GM19452 (cell line): ENCODE results near the gene PNPLA3.

Source experiments
- ATAC-seq: cut with Tn5 transposase; IDR thresholded peaks from one replicate; pipeline ENCODE4 v1.9.1; 2021; ENCODE audit not compliant: unreplicated experiment

PNPLA3 gene

GRCh38 chr22:43957871-43958270 is 34.3 kb downstream of the PNPLA3 start:
- ATAC-seq = no peak

GRCh38 chr22:43964314-43964857 is 40.8 kb downstream of the PNPLA3 start:
- no peak for ATAC-seq

DNA sequence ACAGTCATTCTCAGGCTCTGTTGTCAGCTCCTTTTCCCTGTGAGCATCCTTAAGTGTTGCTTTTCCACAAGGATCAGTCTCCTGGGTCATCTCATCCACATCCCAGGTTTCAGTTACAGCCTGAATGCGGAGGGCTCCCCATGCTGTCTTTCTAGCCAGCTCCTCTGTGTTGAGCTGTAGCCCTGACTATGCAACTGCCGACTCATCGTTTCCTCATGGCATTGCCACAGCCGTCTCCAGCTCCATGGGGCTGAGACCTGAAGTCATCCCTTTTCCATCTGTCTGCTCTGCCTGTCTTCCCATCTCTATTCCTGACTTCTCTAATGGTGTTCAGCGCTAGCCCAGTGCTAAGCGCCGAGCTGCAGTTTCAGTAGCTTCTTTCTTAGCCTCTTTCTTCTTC is 43.5 kb downstream of the PNPLA3 start:
- ATAC-seq = no peak

- ATAC-seq = no peak
Observed at GRCh38 chr22:43968614-43969013, 45.0 kb downstream of the PNPLA3 start.

DNA sequence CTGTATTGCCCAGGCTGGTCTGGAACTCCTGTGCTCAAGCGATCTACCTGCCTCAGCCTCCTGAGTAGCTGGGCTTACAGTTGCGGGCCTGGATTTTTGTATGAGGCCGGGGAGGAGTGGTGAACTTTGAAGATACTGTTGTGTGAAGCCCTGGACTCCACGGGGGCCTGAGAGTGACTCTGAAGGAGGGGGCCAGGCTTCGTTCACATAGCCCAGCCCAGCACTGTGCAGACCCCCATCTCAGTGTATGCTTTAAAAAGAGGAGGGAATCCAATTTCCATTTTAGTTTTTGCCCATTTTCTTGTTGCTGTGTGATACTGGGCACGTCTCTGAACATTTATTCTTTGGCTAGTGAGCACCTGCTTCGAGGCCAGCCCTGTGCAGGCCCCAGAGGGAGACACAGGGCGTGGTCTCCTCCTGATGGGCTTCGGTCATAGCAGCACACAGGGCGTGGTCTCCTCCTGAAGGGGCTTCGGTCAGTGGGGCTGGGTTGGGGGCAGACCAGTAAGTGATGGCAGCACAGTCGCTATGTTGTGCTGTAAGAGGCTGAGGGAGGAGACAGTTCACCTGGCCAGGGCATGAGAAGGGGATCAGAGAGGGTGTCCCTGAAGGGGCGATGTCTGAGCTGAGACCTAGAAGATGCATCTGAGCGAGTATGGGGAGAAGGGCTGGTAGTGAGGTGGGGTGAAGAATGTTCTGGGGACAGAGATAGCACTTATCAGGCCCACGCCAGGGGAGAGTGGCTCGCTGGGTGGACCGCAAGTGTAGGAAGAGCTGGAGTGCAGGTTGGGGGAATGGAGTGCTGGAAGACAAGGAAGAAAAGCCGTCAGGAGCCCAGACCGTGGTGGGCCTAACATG is 45.6 kb downstream of the PNPLA3 start:
- ATAC-seq = no peak

DNA sequence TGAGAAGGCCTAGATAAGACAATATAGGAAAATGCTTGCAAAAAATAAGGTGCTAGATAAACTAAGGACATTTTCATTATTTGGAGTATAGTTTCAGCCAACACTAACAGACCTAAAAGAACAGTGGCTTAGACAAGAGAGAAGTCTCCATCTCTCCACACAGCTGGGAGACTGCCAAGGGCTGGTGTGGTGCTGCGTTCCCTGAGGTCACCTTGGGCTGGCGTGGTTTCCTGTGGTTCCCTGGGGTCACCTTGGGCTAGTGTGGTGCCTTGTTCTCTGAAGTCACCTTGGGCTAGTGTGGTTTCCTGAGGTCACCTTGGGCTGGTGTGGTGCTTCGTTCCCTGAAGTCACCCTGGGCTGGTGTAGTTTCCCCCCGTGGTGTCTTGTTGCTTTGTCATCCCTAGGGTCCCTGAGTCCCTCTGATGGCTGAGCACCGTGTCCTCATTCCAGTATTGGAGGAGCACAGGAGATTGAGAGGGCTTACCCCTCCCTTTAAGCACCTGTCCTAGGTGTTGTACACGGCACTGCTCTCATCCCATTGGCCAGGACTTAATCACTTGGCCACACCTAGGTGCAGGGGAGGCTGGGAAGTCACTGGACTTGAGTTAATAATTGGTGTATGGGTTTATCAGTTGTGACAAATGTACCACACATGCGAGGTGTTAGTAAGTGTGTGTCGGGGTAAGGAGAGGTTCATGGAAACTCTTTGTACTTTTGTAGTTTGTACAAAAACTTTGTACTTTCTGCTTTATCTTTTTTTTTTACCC is 46.6 kb downstream of the PNPLA3 start:
- ATAC-seq = no peak

DNA sequence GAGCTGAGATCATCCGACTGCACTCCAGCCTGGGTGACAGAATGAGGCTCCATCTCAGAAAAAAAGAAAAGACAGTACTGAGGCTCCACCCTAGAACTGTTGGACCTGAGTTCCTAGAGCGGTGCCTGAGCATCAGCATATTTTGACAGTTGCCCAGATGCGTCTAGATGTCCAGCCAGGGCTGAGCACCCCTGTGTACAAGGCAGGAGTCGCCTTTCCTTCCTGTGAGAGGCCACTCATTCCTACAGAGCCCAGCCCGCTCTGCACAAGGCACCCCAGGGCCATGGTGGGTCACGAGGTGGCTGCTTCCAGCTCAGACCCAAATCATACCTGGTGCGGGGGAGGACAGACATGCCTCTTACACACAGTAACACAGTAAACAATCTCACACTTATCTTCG is 47.5 kb downstream of the PNPLA3 start:
- ATAC-seq = no peak

DNA sequence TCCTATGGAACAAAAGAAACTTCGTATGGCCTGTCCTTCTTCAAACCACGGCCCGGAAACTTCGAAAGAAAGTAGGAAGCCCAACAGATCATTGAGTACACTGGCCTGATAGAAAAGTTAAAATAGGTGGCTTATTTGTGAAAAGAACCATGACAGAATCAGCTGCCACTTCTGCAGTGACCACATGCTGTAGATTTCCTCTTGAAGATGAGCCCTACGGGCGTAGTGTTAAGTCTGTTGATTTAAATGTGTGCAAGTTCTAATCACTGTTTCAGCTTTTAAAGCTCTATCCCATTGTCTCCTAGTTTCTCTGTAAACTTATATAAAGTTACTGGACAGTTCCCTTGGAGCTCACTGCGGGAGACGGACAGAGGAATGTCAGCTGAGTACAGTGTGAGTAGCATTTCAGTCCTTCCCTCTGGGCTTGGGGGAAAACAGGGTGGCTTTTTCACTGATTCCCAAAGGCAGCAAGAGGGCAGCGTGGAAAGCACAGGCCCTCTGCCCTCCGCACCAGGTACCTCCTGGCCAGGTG is 49.4 kb downstream of the PNPLA3 start:
- no peak for ATAC-seq

DNA sequence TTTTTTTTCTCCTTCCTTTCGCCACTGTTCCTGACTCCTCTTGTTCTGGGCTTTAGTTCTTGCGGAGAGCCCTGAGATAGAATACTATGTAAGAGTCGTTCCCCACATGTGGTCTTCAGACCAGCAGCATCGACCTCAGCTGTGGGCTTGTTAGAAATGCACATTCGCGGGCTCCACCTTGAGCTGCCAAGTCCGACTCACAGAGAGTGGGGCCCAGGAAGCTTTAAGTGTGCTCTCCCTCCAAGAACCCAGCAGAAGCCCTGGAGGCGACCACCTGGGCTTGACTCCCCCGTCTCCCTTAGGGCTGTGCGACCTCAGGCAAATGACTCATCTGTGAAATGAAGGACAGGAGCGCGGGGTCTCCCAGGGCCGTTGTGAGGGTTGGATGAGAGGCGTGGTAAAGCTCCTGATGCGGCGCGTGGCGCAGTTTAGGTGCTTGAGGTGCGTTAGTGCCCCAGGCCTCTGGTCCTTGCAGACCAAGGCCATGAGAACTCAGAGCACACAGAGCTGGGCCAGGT is 50.5 kb downstream of the PNPLA3 start:
- no peak for ATAC-seq

DNA sequence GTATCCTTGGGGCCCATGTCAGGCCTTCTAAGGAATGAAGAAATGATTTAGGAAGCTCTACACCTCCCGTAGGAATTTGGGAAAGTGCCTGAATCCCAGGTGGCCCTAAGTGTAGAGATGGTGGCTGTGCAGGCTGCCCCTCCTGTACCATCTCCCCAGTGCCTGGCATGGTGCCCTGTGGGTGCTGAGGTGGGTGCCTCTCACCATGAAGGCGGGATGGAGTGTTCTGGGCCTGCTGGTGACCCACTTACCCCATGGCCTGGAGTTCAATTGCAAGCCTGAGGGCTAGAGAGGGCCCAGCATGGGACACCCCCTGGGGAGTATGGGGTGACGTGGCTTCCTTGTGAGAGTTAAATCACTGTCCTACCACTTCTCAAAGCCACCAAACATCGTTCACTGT is 51.4 kb downstream of the PNPLA3 start:
- no peak for ATAC-seq

DNA sequence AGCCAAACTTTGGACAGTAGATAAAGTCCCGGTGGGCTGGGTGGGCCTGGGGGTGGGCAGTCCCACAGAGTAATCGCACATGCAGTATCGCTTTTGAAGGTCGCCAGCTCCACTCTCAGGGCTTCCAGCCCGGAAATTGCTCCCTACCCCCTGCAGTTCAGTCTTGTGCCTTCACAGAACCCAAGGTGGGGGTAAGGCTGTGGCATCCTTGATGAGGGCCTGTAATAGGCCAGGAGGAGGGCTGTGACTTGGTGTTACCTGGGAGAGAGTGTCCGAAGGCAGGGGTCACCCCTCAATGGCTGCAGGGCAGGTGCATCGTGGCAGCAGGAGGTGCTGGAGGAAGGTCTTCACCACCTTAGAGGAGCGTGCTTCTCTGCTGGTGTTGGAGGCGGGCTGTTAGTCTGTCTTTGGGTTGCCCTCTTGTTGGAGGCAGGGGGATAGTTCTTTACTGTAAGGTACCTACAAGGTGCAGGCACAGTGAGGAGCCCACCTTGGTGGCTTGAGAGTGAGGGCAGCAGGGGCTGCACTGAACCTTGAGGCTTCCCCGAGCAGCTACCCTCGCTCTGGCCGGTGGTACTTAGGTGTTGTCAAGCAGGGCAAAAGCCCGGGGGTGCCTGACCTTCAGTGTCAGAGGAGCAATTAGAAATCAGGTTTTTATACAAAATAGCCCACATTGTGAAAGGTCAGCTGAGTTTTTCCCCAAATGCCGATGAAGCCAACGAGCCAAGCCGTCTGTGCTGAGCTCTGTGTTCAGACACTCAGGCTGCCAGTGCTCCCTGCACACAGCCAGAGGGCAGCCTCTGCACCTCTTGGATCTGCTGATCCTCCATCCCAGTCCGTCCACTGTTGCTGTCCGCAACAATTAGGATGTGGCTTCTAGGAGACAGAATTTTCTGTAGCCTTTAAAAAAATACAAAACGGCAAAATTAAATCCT is 53.5 kb downstream of the PNPLA3 start:
- no peak for ATAC-seq

- no peak for ATAC-seq
Observed at GRCh38 chr22:43978558-43978957, 55.0 kb downstream of the PNPLA3 start.

DNA sequence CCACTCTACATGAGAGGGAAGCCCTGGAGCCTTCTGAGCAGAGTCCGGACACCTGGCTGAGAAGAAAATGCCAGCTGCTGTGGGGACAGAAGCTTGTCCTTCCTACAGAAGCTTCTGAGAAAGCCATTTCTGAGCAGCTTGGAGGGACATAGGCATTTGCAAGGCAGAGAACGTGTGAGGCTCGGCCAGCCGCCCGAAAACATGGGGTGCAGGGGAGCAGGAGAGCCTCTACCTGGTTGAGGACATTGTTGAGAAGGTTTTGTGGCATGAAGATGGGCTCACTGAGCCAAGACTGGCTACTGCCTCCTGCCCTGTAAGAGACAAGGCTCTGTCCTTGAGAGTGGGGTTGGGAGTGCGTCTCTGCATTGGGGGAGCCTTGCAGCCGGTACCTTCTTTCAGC is 57.0 kb downstream of the PNPLA3 start:
- no peak for ATAC-seq

GRCh38 chr22:43980996-43981395 is 57.4 kb downstream of the PNPLA3 start:
- ATAC-seq = no peak

DNA sequence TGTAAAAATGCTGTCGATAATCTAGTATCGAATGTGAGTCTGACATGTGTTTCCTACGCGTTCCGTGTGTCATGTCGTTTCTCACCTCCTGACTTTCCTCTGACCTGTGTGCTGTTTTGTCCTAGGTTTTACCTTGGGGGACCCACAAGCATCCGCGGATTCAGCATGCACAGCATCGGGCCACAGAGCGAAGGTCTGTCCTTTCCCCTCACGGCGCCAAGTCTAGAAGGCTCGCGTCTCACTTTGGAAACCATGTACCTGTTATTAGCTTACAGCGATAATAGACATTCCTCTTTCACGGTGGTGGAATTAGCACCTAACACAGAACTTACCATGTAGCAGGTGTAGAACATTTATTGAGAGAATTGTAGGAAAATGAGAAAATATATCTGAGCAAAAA is 60.2 kb downstream of the PNPLA3 start:
- ATAC-seq = no peak

- ATAC-seq = no peak
Observed at GRCh38 chr22:43985532-43985931, 61.9 kb downstream of the PNPLA3 start.

GRCh38 chr22:43988116-43988820 is 64.7 kb downstream of the PNPLA3 start:
- ATAC-seq = no peak

- ATAC-seq = no peak
Observed at GRCh38 chr22:43988960-43989359, 65.4 kb downstream of the PNPLA3 start.

GRCh38 chr22:43990044-43990443 is 66.4 kb downstream of the PNPLA3 start:
- no peak for ATAC-seq
